Fibroblast of mammary gland (primary cell): ENCODE results near the gene ZFR.

Source experiments
- DNase-seq: peaks from one replicate; pipeline ENCODE4 v3.0.0-alpha.2; 2010; ENCODE audit warnings: low read depth
- H3K4me3 ChIP-seq: 2 replicates; pipeline ENCODE4 v1.5.1; 2011; ENCODE audit warnings: low read depth, mild to moderate bottlenecking, low read length, moderate library complexity; ENCODE audit not compliant: control insufficient read depth
- TF ChIP-seq, protein P1 (sequence below): conservative IDR thresholded peaks from 2 replicates; pipeline ENCODE4 v1.5.1; 2011; ENCODE audit warnings: low read depth, low read length, inconsistent platforms; ENCODE audit not compliant: control insufficient read depth, insufficient read depth

Gene ZFR

DNA sequence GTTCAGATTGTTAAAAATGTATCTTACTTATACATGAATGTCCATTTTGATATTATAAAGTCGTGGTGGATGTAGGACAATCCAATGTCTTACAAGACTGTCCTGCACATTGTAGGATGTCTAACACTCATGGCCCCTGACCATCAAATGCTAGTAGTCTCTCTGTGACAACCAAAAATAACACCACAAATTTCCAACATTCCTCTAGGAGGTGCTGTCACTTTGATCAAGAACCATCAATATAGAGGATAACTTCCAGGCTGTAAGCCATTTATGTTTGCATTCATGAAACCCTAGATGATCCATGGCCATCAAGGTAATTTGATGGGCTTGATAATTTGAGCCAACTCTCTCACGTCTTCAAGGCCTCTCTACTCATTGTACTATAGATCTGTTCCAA is 20.5 kb upstream of the ZFR start:
- DNase-seq, result no peak
- TF ChIP-seq, protein P1, sequence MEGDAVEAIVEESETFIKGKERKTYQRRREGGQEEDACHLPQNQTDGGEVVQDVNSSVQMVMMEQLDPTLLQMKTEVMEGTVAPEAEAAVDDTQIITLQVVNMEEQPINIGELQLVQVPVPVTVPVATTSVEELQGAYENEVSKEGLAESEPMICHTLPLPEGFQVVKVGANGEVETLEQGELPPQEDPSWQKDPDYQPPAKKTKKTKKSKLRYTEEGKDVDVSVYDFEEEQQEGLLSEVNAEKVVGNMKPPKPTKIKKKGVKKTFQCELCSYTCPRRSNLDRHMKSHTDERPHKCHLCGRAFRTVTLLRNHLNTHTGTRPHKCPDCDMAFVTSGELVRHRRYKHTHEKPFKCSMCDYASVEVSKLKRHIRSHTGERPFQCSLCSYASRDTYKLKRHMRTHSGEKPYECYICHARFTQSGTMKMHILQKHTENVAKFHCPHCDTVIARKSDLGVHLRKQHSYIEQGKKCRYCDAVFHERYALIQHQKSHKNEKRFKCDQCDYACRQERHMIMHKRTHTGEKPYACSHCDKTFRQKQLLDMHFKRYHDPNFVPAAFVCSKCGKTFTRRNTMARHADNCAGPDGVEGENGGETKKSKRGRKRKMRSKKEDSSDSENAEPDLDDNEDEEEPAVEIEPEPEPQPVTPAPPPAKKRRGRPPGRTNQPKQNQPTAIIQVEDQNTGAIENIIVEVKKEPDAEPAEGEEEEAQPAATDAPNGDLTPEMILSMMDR, result peak; percentile 6

DNA sequence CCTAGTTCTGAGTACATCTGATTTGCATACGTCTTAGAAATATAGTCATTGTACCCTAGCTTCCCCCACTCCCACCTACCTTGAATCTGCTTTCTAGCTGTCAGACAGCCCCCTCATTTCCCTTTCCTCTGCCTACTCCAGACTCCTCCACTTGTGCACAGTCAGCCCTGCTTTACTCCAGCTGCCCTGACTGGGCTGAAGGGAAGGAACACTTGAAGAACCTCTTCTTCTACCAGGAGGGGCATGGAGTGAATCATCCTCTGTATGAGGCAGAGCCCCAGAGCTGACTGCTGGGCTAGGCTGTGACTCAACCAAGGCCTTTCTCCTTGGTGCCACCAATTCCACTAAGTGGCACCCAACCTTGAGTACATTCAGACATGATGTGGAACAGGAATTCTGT is 18.1 kb upstream of the ZFR start:
- TF ChIP-seq, protein P1, result no peak
- peak; percentile 70 for DNase-seq
- no peak overlapping the region for H3K4me3 ChIP-seq

More for the DNA sequence above, 20.5 kb upstream of the ZFR start:
- H3K4me3 ChIP-seq, result no peak overlapping the region

DNA sequence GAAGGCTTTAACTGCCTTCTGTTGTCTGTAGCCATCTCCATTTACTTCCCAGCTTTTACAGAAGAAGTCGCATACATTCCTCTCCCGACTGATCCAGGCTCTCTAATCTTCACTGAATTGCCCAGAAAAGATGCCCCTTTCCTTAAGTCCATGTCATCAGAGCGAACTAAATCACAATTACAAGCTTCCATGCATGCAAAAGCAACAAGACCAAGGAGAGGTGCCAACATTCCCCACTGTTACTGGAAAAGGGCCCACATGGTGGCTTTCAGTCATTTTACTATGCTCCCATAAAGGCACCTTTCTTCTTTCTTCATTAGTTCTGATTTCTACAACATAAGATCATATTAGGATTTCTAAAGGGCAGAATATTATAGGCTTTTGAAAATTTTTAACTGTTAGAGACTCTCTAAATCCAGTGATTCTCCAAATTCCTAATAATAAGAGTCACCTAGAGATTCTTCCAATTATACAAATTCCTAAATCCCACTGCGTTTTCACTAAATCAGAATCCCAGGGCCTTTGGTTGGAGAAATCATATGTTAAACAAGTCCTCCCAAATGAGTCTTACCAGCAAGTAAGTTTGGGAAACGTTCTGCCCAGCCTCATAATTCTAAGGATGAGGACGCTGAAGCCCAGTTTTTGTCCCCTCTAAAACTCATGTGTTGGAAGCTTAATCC is 17.0 kb upstream of the ZFR start:
- H3K4me3 ChIP-seq, result no peak overlapping the region
- TF ChIP-seq, protein P1, result no peak
- no peak for DNase-seq

DNA sequence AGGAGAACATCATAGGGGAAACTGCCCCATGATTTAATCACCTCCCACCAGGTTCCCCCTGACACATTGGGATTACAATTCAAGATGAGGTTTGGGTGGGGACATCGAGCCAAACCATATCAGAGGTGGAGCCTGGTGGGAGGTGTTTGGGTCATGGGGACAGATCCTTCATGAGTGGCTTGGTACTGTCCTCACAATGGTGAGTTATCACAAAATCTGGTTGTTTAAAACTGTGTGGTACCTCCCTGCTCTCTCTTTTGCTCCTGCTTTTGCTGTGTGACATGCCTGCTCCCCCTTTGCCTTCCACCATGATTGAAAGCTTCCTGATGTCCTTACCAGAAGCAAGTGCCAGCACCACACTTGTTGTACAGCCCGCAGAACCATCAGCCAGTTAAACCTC is 16.2 kb upstream of the ZFR start:
- TF ChIP-seq, protein P1, result no peak
- no peak for DNase-seq
- no peak overlapping the region for H3K4me3 ChIP-seq

DNA sequence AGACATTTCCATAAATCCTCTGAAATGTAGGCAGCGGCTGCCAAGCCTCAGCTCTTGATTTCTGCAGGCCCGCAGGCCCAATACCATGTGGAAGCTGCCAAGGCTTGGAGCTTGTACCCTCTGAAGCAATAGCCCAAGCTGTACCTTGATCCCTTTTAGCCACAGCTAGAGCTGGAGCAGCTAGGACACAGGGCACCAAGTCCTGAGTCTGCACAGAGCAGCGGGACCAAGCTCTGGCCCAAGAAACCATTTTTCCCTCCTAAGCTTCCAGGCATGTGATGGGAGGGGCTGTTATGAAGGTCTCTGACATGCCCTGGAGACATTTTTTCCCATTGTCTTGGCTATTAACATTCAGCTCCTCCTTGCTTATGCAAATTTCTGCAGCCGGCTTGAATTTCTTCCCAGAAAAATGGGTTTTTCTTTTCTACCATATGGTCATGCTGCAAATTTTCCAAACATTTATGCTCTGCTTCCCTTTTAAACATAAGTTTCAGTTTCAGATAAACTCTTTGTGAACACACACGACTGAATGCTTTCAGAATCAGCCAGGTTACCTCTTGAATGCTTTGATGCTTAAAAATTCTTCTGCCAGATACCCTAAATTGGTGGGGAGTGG is 14.4 kb upstream of the ZFR start:
- H3K4me3 ChIP-seq, result no peak overlapping the region
- no peak for DNase-seq
- TF ChIP-seq, protein P1, result no peak

DNA sequence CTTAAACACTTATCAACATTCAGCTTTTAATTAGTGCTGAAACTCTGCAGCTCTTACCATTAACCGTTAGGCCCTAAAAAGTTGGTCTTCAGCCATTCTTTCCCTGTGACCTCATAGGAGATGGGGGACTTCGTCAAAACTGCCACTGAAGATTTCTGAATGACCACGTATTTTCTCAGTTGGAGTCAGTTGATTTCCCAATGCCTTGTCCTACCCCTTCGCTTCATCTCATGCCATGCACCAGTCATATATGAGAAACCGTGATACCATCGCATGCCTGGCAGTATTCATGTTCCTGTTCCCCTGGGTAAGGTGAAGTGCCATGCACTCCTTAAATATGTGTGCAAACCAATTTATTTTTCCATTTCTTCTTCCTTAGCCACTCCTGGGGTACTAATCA is 10.8 kb upstream of the ZFR start:
- TF ChIP-seq, protein P1, result no peak

More for the DNA sequence above, 10.8 kb upstream of the ZFR start:
- H3K4me3 ChIP-seq, result no peak overlapping the region
- DNase-seq, result no peak
